Prostate gland (tissue), 2 donors: ENCODE data around the gene SAMHD1. TPM values are rescaled to one million over a fixed set of nuclear protein-coding genes. Genes with fewer than 3 reads are reported as not detected.

ENCODE experiments used
- DNase-seq: peaks from one replicate; pipeline ENCODE4 v3.0.0-alpha.2; 2019; ENCODE audit warnings: low spot score
- H3K27ac ChIP-seq, 2 donors: fragments of 200-600 bp; sonication (generic); 2 replicates each; pipeline ENCODE4 v1.5.1; 2017 to 2019
- H3K27me3 ChIP-seq: fragments of 200-600 bp; sonication (generic); replicated peaks from 2 replicates; pipeline ENCODE4 v1.5.1; 2019; ENCODE audit not compliant: insufficient read depth
- H3K36me3 ChIP-seq, 2 donors: fragments of 200-600 bp; sonication (generic); 1 replicate in 1 of 2; 2 replicates in 1 of 2; pipeline versions ENCODE4 v1.5.1 to v1.8.1; 2017 to 2019
- H3K4me1 ChIP-seq: fragments of 200-600 bp; sonication (generic); replicated peaks from 2 replicates; pipeline ENCODE4 v1.5.1; 2019
- H3K4me3 ChIP-seq, 2 donors: fragments of 200-600 bp; sonication (generic); 2 replicates each; pipeline ENCODE4 v1.5.1; 2017 to 2019
- H3K9me3 ChIP-seq: fragments of 200-600 bp; sonication (generic); 2 replicates; pipeline ENCODE4 v1.5.1; 2017
- CTCF ChIP-seq, 4 experiments: fragments of 200-600 bp in 2 of 4; fragments of 450-650 bp in 2 of 4; sonication (generic) in 2 of 4; IDR thresholded peaks; 1 replicate in 3 of 4; 2 replicates in 1 of 4; pipeline ENCODE4 v1.5.1; 2016 to 2019; ENCODE audit warnings: antibody characterized with exemption in 4 of 4, mild to moderate bottlenecking in 2 of 4, moderate library complexity in 2 of 4
- POLR2A ChIP-seq: fragments of 450-650 bp; IDR thresholded peaks from one replicate; pipeline ENCODE4 v1.6.1; 2016; ENCODE audit warnings: antibody characterized with exemption, mild to moderate bottlenecking
- POLR2AphosphoS5 ChIP-seq: sonication (generic); formaldehyde crosslinking; IDR thresholded peaks from one replicate; pipeline ENCODE4 v1.6.1; 2017; ENCODE audit warnings: antibody characterized with exemption
- WGBS: methylation state at CpG from one replicate; pipeline ENCODE4 v1.1.5; 2018; 5-methylcytosine and 5-hydroxymethylcytosine counted together
- intact Hi-C: fragments of 100-400 bp; cut with DNase I; formaldehyde crosslinking; loops from one replicate; pipeline ENCODE4 v1.14.2; 2022
- total RNA-seq, 2 donors: library from RNA; depleted of rRNA; stranded (reverse); fragments of >200 nt; gene quantifications; one replicate each; pipeline ENCODE4 v1.1.0, GENCODE V29; 2016

SAMHD1 gene
- total RNA-seq, 2 donors from 2014 or later = 24.9 to 72.2 TPM

GRCh38 chr20:36883977-36884535 is 67.5 kb downstream of the SAMHD1 start:
- WGBS = 82% methylated on average over 6 of the region's 6 CpGs
- intact Hi-C loops = no loop called here
- Histone ChIP-seq H3K36me3 (no peaks in the 10 kb centered on the region), H3K27me3 (no peaks in the 10 kb centered on the region), H3K4me3 (no peak overlapping the region), H3K9me3 (no peaks in the 10 kb centered on the region), H3K4me1 (no peaks in the 10 kb centered on the region), H3K27ac (no peak overlapping the region)
- DNase-seq = no peak
- TF ChIP-seq POLR2AphosphoS5 (no peak), POLR2A (no peak), CTCF (IDR thresholded peaks at IDR 0.05) (no peak)

GRCh38 chr20:36881888-36882287 is 69.6 kb downstream of the SAMHD1 start:
- Histone ChIP-seq H3K27me3 (no peaks in the 10 kb centered on the region), H3K36me3 (no peaks in the 10 kb centered on the region), H3K9me3 (no peaks in the 10 kb centered on the region), H3K27ac (no peak overlapping the region), H3K4me1 (no peaks in the 10 kb centered on the region), H3K4me3 (no peak overlapping the region)
- intact Hi-C loops = no loop called here
- TF ChIP-seq POLR2A (no peak), CTCF (IDR thresholded peaks at IDR 0.05) (no peak), POLR2AphosphoS5 (no peak)
- WGBS = 62% methylated on average over 4 of the region's 4 CpGs
- DNase-seq = no peak

GRCh38 chr20:36881331-36881730 is 70.2 kb downstream of the SAMHD1 start:
- H3K36me3 ChIP-seq = no peaks in the 10 kb centered on the region
- WGBS = 92% methylated on average over 16 of the region's 16 CpGs
- H3K4me3 ChIP-seq = no peak overlapping the region
- no peak overlapping the region for H3K27ac ChIP-seq
- no peak for DNase-seq
- TF ChIP-seq CTCF (IDR thresholded peaks at IDR 0.05) (no peak), POLR2A (no peak), POLR2AphosphoS5 (no peak)
- no peaks in the 10 kb centered on the region for H3K27me3 ChIP-seq
- intact Hi-C loops = no loop called here
- no peaks in the 10 kb centered on the region for H3K9me3 ChIP-seq
- H3K4me1 ChIP-seq = no peaks in the 10 kb centered on the region

- Histone ChIP-seq H3K27ac (no peak overlapping the region), H3K4me1 (no peaks in the 10 kb centered on the region), H3K36me3 (no peaks in the 10 kb centered on the region), H3K4me3 (no peak overlapping the region), H3K27me3 (no peaks in the 10 kb centered on the region), H3K9me3 (no peaks in the 10 kb centered on the region)
- no peak for DNase-seq
- no peak for TF ChIP-seq POLR2A
- no peak for TF ChIP-seq CTCF (IDR thresholded peaks at IDR 0.05)
- TF ChIP-seq POLR2AphosphoS5 = no peak
- 89% methylated on average over 11 of the region's 11 CpGs for WGBS
- intact Hi-C loops = no loop called here
These were observed 70.7 kb downstream of the SAMHD1 start for GRCh38 chr20:36880741-36881250.

GRCh38 chr20:36878941-36879340 is 72.6 kb downstream of the SAMHD1 start:
- no peak for DNase-seq
- H3K27me3 ChIP-seq = no peaks in the 10 kb centered on the region
- no peak overlapping the region for H3K4me3 ChIP-seq
- H3K4me1 ChIP-seq = no peaks in the 10 kb centered on the region
- no peak overlapping the region for H3K27ac ChIP-seq
- WGBS = 93% methylated on average over 10 of the region's 10 CpGs
- TF ChIP-seq POLR2AphosphoS5 (no peak), CTCF (IDR thresholded peaks at IDR 0.05) (no peak), POLR2A (no peak)
- no peaks in the 10 kb centered on the region for H3K36me3 ChIP-seq
- intact Hi-C loops = no loop called here
- no peaks in the 10 kb centered on the region for H3K9me3 ChIP-seq
